Activated CD4-positive, CD25-positive, alpha-beta regulatory T cell treated with anti-CD3 and anti-CD28 coated beads, Interleukin-2, amount 50 U/mL, for 24 hours (primary cell): ENCODE measurements around the gene PANX1.

Experiments used
- ATAC-seq, 2 donors: fragments of 150-1000 bp; cut with Tn5 transposase; one replicate each; pipeline ENCODE4 v1.10.0; 2021; ENCODE audit warnings: mild to moderate bottlenecking in 1 of 2, moderate library complexity in 1 of 2

PANX1 gene

DNA sequence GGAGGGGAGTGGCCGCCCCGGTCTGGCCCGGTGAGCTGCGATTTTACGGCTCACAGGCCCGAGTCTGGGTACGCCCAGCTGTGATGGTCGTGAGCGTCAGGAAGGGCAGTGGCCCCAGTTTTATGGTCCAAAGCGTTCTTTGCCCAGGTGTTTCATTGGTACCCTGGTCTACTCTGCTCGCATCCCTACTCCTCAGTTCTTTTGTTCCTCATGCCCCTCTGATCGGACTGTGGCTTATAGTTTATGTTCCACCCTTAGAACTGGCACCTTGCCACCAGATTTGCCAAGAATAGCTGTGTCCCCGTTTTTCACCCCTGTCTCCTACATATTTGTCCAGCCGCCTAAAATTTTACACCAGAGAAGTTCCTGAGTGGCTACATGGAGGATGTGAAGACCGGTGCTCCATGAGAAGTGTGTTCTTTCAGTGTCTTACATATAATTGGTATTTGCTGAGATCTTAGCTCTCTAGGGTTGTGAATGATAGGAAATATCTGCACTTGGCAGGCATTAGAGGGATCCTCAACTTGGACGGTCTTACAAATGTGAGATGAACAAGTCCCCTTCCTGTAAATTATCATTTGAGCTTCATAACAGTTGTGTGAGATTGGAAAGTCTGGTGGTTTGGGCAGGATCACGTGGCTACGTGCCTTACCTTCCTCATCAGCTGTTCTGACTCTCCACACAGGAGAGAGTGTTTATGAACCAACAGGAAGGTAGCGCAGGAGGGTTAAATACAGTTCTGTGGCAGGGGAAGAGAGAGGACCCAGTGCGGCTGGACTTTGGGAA is 1.1 kb downstream of the PANX1 start:
- peak in 1 of 2 donors; percentile 19 for ATAC-seq

DNA sequence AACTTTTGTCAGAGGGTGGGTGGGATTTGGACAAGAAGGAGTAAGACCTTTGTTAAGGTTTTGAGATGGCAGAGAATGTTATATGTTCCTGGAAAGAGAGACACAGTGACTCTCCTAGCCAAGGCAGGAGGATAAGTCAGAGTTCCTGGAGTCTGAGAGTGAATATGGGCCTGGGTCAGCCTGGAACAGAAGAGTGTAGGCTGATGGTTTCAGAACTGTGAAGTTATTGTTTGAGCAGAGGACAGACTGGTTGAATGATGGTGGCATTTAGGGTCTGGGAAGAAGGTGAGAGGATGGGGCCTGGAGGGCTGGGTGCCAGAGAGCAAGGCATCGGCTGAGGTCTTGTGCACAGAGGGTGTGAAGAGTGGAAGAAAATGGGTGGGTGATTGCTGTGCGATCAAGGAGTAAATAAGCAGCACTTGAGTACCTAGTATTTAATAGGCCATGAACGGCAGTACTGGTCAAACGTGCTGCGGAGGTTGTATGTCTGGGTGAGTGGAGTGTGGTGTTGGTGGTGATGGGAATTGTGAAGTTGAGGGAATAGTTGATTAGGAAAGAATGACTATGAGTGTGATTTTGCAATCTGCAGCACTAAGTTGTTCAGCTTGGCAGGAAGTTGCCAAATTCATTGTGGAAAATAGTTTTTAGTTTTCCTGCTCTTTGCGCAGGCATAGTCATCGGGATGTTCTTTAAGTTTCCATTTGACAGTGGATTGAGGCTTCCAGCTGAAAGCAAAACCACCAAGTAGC is 1.8 kb downstream of the PANX1 start:
- no peak for ATAC-seq

DNA sequence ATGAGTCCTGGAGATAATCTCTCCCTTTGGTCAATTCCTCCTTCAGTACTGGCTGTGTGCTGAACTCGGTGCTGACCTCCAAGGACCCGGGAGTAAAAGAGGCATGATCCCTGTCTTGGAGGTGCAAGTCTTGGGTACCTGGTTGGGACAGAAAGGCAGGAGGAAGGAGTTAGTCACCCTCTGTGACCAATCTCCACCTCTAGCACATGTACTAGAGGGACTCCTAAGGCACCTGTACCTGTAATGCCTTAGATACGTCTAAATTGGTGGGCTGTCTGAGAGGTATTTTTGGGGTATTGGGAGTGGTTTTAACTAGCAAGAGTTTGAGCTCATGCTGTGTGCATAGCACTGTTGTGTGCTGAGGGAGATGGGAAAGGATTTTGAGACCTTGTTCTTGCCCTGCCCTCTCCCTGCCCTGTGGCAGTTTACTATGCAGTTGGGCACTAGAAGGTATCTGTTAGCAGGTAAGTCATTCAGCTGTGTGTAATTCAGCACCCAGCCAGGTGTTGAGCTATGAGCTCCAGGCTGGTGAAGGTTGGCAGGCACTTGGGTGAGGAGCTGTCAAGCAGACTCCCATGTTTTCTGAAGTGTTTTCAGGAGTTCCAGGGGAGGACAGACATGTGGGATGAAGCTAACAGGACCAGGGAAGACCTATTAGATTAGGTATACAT is 2.5 kb downstream of the PANX1 start:
- ATAC-seq: no peak

DNA sequence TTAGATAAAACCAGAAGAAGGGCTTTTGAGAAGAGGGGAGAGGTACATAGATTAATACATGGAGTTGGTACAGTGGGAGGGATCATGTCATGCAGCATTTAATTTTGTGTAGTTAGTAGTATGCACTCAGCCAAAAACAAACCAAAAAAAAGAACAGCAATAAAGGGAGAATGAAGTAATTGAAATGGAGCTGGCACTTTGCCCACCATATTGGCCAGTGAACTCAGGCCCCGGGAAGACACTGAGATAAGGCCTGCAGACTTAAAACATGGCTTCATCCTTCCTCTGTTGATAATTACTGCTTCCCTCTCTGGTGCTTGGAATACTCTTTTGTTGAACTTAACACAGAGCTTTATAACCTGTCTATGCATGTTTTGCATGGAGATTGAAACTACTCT is 3.1 kb downstream of the PANX1 start:
- no peak for ATAC-seq

DNA sequence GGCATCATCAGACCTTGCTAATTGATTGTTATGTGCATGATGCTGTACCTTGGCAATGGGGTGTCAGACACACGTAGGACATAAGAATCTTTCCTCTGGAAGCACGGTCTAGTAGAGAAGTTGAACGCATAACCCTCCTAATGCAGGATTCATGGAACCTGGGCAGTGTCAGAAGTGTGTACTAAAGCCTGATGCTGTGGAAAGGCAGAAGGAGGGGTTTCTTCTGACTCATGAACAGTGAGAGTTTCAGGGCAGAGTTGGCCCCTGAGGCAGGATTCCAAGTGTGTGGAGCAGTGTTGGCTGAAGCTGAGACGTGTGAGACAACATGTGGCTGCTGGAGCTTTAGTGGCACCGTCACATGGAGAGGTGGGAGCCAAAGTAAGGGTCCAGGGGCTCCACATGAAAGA is 3.5 kb downstream of the PANX1 start:
- no peak for ATAC-seq

DNA sequence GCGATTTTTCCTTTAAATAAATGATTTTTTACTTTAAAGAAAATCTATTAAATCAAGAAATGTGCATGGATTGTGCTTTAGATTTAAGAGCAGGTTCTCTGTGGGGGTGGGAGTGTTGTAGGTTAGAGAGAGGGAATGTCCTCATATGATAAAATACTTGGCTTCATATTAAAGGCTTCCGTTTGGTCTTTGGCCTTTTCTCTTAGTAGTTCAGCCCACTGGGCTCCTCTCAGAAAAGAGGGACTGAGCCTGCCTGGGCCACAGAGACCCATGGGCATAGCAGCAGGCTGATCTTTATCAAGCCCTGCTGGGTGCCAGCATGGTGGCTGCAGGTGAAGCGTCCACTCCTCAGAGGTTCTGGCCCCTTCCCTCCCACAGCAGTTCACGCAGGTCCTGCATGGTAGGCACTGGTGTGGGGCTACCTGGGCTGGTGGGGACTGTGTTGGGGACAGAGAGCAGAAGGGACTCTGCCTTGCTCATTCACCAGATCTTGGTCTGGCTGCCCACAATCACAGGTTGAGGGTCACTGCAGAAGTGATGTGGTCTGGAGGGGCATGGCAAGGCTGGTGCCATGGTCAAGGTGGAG is 4.3 kb downstream of the PANX1 start:
- ATAC-seq: no peak

DNA sequence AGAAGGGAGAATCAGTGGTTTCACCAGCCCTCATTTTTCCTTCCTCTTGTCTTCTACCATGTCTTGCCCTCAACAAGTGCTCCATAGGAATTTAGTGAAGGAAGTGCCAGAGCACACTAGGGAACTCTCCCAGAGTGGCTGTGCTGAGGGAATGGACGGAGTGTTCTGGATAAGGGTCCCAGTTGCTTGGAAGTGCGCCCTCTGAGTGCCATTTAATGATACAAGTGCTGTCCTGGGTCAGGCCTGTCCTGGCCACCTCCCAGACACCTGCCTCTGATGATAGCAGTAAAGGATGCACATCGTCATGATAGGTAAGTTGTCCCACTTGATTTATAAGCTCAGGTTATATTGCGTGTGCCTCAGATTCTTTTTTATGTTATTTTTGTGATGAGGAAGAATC is 5.1 kb downstream of the PANX1 start:
- ATAC-seq: no peak

DNA sequence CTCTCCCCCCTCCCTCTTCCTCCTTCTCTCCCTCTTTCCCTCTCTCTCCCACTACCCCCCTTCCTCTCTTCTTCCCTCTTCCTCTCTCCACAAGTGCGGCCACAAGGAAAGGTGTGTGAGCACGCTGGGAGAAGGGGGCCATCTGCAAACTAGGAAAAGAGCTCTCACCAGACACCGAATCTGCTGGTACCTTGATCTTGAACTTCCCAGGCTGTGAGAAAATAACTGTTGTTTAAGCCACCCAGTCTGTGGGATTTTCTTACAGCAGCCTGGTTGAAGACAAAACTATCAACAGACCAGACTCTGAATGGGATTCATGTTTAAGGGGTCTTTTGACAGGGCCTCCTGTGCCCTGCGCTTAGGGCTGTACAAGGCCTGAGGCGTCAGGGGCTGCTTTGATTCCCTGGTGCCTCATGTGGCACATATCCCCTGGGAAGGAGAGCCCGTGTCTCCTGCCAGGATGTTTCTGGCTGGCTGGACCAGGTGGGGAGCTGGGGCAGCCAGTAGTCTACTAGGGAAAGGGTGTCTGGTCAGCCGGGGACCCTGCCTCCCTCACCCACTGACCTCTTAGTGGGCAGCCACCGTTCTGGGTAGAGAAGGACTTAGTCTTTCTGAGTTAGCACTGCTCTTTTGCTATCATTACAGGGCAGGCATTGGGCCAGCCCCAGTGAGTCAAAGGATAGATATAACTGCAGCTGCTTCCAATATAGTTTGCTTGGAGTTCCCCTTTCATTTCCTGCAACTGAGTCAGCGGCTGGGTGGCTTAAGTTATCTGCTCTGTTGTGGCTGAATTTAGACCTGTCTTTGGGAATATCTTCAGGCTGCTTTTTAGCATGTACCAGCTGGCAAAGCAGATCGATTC is 6.2 kb downstream of the PANX1 start:
- peak; percentile 86 to 95 for ATAC-seq

DNA sequence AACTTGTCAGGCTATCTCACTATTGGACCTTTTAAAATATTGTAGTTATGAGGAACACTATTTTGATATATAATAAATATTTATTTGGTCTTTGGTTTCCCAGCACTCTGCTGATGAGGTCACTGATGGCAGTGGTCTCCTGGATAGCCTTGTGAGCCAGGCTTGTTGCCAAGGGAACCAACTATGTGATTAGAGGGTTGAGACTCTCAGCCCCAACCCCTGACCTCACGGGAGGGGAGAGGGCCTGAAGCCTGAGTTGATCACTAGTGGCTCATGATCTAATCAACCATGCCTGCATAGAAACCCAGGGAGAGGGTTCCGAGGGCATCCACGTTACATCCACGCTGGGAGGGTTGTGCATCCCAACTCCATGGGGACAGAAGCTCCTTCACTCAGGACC is 10.8 kb downstream of the PANX1 start:
- no peak for ATAC-seq

DNA sequence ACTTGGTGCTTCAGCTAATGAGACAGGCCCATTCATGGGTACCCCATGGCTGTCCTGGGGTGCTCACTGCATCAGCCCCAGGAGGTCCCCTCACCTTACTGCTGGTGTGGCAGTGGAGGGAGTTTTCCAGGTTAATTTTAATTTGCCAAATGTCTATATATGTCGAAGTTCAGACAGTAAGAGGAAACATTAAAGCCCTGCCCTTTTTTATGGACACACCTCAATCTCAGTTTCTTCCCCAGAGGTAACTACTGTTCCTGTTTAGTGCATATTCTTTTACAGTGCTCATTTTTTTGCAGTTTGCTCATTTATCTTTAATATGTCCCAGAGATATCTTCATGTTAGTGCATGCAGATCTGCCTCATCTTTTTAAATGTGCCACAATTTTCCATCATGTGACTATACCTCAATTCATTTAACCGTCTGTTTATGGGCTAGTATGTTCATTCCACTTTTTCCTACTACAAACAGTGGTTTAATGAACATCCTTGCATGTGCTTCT is 11.6 kb downstream of the PANX1 start:
- ATAC-seq: no peak

DNA sequence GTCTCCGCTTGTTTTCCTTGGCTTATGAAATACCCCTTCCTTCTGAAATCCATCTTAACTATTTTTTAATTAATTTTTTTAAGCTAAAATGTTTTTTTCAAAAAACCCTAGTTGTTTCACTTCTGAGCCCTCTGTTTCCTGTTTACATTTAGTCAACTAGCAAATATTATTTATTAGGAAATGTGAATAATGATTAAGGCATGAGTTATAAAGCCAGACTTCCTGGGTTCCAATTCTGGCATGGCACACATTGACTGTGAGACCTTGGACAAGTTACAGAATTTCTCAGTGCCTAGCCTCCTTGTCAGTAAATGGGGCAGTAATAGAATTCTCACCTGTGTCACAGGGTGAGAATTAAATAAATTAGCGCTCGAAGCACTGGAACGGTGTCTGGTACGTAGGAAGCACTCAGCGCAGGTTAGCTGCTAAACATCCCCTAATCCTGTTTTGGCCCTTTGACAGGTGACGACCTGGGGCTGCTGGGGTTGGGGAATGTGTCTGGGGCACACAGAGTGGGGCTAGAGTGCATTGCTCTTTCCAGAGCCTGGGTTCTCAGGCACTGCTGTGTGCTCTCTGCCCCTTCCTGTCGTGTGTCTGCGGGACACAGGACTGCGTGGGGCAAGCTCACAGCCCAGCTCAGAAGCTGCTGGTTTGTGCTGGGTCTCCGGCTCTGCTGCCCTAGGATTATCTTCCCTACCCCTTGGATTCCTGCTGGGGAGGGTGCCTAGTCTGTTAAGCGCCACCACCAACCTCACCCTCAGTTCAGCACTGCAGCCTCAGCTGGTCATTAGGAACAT is 13.1 kb downstream of the PANX1 start:
- no peak for ATAC-seq

DNA sequence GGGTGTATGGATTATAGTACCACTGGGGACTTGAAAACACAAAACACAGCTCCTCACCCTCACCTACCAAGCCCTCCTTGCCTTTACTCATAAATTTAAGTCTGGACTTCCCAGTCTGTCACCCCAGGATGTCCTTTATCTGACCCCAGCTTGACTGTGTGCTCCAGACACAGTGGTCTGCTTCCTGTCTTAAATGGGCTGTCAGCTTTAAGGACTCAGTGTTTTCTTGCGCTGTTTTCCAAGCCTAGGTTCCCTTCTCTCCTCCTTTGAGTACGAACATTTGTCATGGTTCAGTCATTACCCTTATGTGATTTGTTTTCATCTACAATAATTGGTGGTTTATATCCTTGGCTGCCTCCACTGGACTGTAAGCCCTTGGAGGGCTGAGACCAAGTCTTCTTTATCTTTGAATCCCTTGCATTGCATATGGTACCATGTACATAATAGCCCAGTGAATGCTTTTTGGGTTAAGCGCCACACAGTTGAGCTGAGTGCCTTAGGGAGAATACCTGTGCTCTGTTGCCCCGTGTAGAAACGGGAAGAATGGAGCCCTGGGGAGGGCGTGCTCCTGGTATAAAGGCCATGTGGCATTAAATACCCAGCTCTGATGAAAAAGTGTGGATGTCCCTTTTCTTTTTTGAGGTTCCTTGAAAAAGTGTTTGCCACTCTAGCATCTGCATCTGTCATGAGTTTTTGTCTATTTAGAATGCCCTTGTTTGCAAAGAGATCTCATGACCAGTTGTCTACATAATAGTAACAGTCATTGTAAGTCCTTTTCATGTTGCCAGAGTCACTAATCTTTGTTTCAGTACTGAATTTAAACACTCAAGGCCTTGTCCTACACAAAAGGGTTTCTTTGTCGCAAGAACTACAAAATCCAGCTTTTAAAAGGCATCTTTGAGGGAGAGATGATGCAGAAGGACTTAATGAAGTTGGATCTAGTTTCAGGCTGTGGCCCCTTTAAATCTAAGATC is 14.0 kb downstream of the PANX1 start:
- ATAC-seq: no peak

DNA sequence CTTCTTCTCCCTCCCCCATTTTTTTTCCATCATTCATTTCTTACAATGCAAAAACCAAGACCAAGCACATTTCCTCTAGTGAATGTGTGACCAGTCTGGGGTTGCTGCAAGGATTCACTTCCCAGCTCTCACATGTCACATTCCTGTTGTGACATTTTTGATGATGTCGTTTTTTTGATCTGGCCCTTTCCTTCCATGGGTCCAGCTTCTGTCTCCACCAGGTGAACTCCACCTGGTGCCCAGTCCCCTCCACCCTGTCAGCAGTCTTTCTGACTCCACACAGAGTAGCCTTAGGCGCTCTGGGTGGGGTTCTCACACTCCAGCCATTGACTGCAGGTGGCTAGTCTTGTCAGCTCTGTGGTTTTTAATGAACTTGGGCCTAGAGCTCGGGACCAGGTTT is 15.6 kb downstream of the PANX1 start:
- ATAC-seq: no peak

DNA sequence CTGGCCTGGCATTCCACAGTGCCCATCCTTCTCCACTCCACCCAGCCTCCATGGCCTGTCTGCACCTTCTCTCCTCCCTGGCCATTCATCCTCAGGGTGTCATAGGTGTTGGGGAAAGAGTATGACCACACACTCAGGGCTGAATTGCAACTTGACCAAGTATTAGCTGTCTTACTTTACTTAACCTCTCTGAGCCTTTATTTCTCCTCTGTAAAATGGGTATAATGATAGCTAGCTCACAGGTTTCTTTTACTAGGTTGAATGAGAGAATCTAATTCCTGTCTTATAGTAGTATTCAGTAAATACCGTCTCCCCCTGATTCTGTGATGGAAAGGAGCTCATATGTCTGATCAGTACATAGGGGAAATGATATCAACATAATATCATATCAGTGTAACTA is 16.0 kb downstream of the PANX1 start:
- ATAC-seq: no peak

DNA sequence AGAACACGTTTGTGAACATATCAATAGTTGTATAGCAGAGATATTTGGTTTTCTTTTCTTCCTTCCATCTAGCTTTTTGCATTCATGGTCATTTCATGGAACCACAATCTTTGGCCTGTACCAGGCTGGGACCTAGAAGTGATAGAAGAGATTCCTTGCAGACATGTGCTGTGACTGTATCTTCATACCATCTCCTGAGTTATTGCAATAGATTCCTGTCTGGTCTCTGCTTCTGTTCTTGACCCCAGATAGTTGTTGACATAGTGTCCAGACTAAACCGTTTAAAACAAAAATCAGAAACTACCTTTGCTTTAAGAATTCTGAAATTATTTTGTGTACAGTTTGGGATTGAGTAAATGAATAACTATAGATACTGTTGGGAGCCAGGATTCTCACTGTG is 16.8 kb downstream of the PANX1 start:
- ATAC-seq: no peak

DNA sequence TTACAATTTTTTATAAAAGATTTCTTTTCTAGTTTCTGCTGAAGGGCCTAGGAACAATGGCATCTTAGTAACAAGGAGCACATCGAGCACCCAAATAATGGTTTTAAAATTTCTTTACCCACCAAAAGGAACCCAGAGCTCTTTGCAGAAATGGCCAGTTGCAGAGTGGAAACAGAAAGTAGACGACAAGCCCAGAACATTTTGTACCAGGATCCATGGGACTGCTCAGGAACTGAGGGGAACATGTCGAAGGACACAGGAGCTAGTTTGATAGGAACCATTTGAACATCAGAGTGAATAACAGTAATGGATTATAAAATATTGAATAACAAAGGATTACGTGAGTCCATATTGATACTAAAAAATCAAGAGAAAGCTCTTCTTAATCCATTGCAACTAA is 17.3 kb downstream of the PANX1 start:
- no peak for ATAC-seq

DNA sequence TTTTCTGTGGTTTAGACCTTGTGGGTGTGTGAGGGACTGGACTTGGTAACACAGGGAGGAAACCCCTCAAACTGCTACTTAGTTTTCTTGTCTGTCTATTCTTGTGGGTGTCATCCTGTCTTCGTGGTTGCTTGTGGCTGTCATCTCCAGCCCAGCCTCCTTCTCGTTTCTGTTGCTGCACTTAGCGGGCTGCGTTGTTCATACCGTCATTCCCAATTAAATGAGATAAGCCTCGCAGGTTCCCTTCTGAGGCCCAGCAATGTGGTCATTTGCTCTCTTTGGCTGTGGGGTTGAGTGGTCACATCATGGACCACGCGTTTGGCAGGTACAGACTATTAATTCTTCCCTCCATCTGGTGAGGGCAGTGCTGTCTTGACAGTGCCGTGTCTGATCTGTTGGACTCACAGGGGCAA is 18.8 kb downstream of the PANX1 start:
- peak; percentile 27 to 46 for ATAC-seq

DNA sequence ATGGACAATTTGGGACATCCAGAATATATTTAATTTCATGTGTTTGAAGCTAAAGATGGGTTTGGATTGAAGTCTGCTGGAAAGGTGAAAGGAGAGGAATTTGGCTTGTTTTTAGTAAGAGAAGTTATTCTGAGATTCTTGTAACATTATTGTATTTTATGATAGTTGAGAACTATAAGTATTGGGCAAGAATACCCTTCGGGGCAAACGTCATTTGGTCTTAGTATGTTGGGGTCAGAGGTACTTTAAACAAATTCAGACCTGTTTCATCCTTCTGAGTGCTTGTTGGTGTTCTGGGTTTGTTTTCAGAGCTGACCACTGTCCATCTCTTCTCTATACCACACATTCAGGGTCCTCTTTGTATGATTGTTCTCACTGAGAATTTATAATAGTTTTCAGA is 19.5 kb downstream of the PANX1 start:
- ATAC-seq: no peak

DNA sequence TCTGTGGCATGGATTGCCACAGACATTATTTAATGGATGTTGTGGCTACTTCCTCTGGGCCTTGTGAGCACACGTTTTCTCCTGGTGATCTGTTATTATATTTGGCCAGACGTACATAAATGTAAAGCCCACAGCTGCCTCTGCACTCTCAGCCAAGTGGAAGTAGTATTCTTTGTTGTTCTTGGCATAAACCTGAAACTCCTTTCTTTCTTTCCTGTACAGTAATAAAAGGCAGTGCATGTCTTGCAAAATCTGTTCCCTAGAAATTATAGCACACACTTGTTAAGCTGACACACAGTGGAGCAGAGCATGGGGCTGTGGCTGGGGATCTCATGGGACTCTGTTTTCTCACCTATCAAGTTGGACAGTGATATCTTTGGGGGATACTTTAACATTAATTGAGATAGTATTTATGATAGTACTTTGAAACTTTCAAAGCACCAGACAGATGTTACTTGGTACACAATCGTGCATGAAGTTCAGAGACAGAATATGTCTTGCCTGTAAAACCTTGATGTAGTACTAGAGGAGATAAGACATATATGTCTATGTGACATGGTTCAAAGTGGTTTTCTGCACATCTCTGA is 20.9 kb downstream of the PANX1 start:
- ATAC-seq: no peak

DNA sequence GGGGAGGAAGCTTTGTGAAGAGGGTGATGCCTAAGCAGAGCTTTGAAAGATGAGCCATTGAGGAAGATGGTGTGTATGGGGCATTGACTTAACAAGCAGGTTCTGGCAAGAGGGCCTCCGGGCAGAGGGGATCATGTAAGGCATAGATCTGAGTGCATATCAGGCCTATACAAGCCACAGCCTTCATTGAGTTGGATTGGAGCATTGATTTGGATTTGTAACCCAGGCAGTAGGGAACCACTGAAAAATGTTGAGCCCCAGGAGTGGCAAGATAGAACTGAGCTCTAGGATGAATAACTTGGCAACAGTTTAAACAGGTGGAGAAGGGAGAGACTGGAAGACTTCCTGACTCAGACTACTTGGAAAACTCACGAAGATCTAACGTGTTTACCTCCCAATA is 21.4 kb downstream of the PANX1 start:
- no peak for ATAC-seq
